Heart right ventricle (tissue), 16 donors: Measurements from ENCODE around the gene SRGAP2C. TPM values are rescaled to one million over a fixed set of nuclear protein-coding genes. Genes with fewer than 3 reads are reported as not detected.
A peak's percentile ranks its signal among the peaks of the same experiment; 100 is the strongest.

Experiments used
- ATAC-seq, 8 donors: fragments of 200-7000 bp; cut with Tn5 transposase; one replicate each; pipeline ENCODE4 v1.9.1; 2020; ENCODE audit warnings: mild to moderate bottlenecking in 8 of 8, moderate library complexity in 8 of 8, moderate number of reproducible peaks in 1 of 8
- DNase-seq, 2 donors: peaks; one replicate each; pipeline ENCODE4 v3.0.0-alpha.2; 2020
- H3K27ac ChIP-seq, 10 donors: fragments of 200-600 bp; sonication (generic) in 2 of 10; one replicate each; pipeline versions ENCODE4 v1.5.0 to v1.8.0; 2020 to 2022; ENCODE audit warnings: mild to moderate bottlenecking in 3 of 10
- H3K27me3 ChIP-seq, 7 donors: fragments of 200-600 bp; one replicate each; pipeline ENCODE4 v1.8.0; 2021 to 2022; ENCODE audit warnings: mild to moderate bottlenecking in 2 of 7
- H3K36me3 ChIP-seq, 9 donors: fragments of 200-600 bp; sonication (generic) in 1 of 9; one replicate each; pipeline versions ENCODE4 v1.5.0 to v1.8.0; 2020 to 2022; ENCODE audit warnings: mild to moderate bottlenecking in 2 of 9
- H3K4me1 ChIP-seq, 9 donors: fragments of 200-600 bp; sonication (generic) in 1 of 9; one replicate each; pipeline versions ENCODE4 v1.5.0 to v1.8.0; 2020 to 2022; ENCODE audit warnings: mild to moderate bottlenecking in 4 of 9
- H3K4me3 ChIP-seq, 10 donors: fragments of 200-600 bp; sonication (generic) in 2 of 10; one replicate each; pipeline versions ENCODE4 v1.5.0 to v1.8.0; 2020 to 2022; ENCODE audit warnings: mild to moderate bottlenecking in 7 of 10, moderate library complexity in 2 of 10
- H3K9me3 ChIP-seq, 11 donors: fragments of 200-600 bp in 10 of 11; sonication (generic) in 2 of 11; one replicate each; pipeline versions ENCODE4 v1.5.0 to v1.8.0; 2013 to 2022; ENCODE audit warnings: mild to moderate bottlenecking in 2 of 11, control low read depth in 1 of 11, moderate library complexity in 1 of 11
- WGBS, 2 donors: extraction: QIAGEN DNeasy Blood & Tissue Kit; methylation state at CpG; one replicate each; pipeline ENCODE4 v1.1.7; 2013; ENCODE audit warnings: inconsistent platforms in 1 of 2; 5-methylcytosine and 5-hydroxymethylcytosine counted together
- intact Hi-C, 10 donors: fragments of 100-400 bp; cut with DNase I; formaldehyde crosslinking; loops; one replicate each; pipeline versions ENCODE4 v1.11.1 to v1.14.2; 2022
- polyA plus RNA-seq, 2 donors: library from polyadenylated mRNA; stranded (reverse); fragments of 200-250 nt; gene quantifications; one replicate each; pipeline ENCODE4 v1.2.3, GENCODE V29; 2013
- total RNA-seq, 10 donors: library from RNA; stranded (reverse); fragmentation: NEBNext Ultra II Directional in 3 of 10; extraction: Animal tissue kit (Norgen Biotek cat#: 25700) in 3 of 10; gene quantifications; one replicate each; pipeline versions ENCODE4 v1.2.1 to v1.2.4, GENCODE V29; 2021 to 2023
- TF ChIP-seq, protein P1 (sequence below), 9 donors: fragments of 200-600 bp; sonication (generic) in 2 of 9; IDR thresholded peaks; one replicate each; pipeline versions ENCODE4 v1.5.0 to v1.8.0; 2021 to 2022; ENCODE audit warnings: antibody characterized with exemption in 9 of 9, mild to moderate bottlenecking in 5 of 9, moderate library complexity in 1 of 9
- donor health status: Arrhythmogenic right ventricular cardiomyopathy.
- donor health status: ischemic (EF 13 %, LVEDD 7.1; RV severe dilation, severe dysfunction).
- donor health status: healthy with polysubstance abuse.
- donor health status: DM: no; HTN: yes; CAD: no.
- donor health status: DM: no; HTN: no; CAD: no.
- donor health status: ischemic (EF 25% LVEDD 6.9; RV normal size, moderate dysfunction).
- donor health status: ischemic (EF 25% LVEDD 5.7; RV mildly dilated, moderate dysfunction).
- donor health status: healthy.
- donor health status: DM: yes; HTN: yes; CAD: no.
- donor health status: Ischemic cardiomyopathy.
- donor health status: ischemic (EF 35%, LVEDD 5.7; RV mildly dilated, moderate dysfunction).
- donor health status: nonischemic (EF 11% LVEDD 7.7; RV severe dilation, severe dysfunction).
- donor health status: DM: yes; HTN: yes; CAD: no.
- donor health status: PGD.
- donor health status: ischemic (EF 29% LVEDD 5.4; RV normal size, mild dysfunction).
- donor health status: nonischemic (EF 23%, LVEDD 6.1; RV moderate dilation, normal function).

Gene SRGAP2C
- total and polyA plus RNA-seq, 12 donors: 3.3 to 13.4 (median 9.5) TPM

DNA sequence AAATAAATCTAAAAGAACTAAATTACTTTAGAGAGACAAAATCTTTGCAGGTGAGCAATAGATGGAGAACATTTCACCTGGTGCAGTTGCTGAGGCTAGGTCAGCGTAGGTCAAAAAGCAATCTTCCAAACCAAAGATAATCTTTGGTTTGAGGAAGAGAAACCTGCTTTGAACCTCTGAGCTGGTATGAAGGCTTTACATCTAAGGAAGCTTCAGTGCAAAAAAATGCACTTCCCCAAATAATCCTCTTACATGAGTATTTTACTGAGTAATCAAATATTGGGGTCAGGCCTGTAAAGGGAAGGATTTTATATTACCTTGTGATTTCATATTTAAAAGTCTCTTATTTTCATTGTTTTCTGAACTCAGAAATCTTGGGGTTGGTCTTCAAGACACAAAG lies 223.6 kb downstream of the SRGAP2C start:
- Histone ChIP-seq H3K4me1 (no peaks in the 10 kb centered on the region), H3K27ac (no peak overlapping the region), H3K36me3 (no peaks in the 10 kb centered on the region), H3K27me3 (no peaks in the 10 kb centered on the region), H3K9me3 (peaks cover 0 to 6% (median 0%) of the 10 kb centered on the region in 11 donors), H3K4me3 (no peak overlapping the region)
- ATAC-seq (no peak), DNase-seq (no peak)
- intact Hi-C loops: no loop called here
- WGBS, 2 donors: 93% methylated on average over 1 of the region's 1 CpG
- TF ChIP-seq, protein P1, sequence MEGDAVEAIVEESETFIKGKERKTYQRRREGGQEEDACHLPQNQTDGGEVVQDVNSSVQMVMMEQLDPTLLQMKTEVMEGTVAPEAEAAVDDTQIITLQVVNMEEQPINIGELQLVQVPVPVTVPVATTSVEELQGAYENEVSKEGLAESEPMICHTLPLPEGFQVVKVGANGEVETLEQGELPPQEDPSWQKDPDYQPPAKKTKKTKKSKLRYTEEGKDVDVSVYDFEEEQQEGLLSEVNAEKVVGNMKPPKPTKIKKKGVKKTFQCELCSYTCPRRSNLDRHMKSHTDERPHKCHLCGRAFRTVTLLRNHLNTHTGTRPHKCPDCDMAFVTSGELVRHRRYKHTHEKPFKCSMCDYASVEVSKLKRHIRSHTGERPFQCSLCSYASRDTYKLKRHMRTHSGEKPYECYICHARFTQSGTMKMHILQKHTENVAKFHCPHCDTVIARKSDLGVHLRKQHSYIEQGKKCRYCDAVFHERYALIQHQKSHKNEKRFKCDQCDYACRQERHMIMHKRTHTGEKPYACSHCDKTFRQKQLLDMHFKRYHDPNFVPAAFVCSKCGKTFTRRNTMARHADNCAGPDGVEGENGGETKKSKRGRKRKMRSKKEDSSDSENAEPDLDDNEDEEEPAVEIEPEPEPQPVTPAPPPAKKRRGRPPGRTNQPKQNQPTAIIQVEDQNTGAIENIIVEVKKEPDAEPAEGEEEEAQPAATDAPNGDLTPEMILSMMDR (IDR thresholded peaks at IDR 0.05): no peak

DNA sequence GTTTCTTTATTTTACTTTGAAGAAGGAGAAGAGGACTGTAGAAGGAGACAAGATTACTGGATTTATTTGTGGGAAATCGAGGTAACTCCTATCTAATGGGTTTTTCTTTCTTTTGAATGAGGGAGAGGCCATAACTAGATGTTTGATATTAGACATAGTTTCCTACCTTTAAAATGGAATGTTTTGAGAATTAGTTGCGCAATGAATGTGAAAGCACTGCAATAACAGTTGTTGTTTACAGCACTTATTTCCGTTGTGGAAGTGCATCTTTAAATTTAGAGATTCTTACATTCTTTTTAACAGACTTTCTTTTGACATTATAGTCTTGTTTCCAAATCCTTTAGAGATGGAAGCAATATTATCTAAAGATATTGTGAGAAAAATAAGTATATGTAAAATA lies 229.0 kb downstream of the SRGAP2C start:
- Histone ChIP-seq H3K27ac (no peak overlapping the region), H3K4me3 (no peak overlapping the region), H3K36me3 (no peaks in the 10 kb centered on the region), H3K9me3 (no peaks in the 10 kb centered on the region), H3K4me1 (peaks cover 0 to 17% (median 0%) of the 10 kb centered on the region in 9 donors), H3K27me3 (no peaks in the 10 kb centered on the region)
- ATAC-seq: no peak
- 92 to 93% methylated on average over 3 of the region's 3 CpGs for WGBS, 2 donors
- TF ChIP-seq, protein P1 (IDR thresholded peaks at IDR 0.05): no peak
- intact Hi-C loops: no loop called here
- no peak for DNase-seq

DNA sequence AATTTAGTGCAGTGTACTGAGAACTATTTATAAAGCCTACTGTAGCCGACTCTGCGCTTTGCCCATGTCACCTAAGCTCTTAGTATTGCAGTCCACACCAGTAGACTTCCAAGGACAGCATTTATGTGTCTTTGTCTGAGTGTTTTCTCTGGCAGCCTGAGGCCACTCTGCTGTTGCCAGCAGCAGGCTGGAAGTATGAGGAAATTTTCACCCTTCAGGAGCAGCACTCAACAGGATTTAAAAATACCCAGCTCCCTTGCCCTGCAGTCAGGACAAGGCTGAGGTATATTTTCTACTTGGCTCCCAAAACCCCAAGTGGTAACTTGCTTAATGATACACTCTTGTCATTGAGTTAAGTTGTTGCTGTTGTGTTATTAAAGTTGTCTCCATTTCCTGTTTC lies 230.1 kb downstream of the SRGAP2C start:
- H3K36me3 ChIP-seq: no peaks in the 10 kb centered on the region

DNA sequence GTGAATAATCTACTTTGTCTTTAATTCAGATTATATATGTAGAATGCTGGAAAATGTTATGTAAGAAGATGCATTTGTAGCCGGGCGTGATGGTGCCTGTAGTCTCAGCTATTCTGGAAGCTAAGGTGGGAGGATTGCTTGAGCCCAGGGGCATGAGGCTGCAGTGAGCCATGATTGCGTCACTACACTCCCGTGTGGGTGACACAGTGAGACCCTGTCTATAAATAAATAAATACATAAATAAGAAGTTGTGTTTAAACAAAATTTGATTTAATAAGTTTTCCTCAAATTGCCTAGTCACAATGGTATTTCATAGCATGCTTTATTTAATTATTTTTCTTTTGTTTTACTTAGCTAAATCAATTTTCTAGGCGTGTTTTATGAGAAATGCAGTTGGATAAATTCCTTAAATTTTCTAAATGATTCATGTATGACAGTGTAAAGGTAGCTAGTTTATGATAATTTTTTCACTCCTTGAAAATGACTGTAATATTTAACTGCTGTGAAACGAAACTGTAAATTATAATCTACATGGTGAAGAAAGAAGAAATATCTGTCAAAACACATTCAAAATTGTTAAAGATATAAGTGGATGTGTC lies 232.6 kb downstream of the SRGAP2C start:
- H3K4me3 ChIP-seq: no peak overlapping the region
- peaks cover 0 to 17% (median 0%) of the 10 kb centered on the region in 9 donors for H3K4me1 ChIP-seq
- H3K27me3 ChIP-seq: no peaks in the 10 kb centered on the region
- TF ChIP-seq, protein P1 (IDR thresholded peaks at IDR 0.05): no peak
- ATAC-seq (no peak), DNase-seq (no peak)
- no peaks in the 10 kb centered on the region for H3K36me3 ChIP-seq
- intact Hi-C loops: no loop called here
- H3K27ac ChIP-seq: no peak overlapping the region
- no peaks in the 10 kb centered on the region for H3K9me3 ChIP-seq
- 93 to 94% methylated on average over 6 of the region's 6 CpGs for WGBS, 2 donors

More for the DNA sequence above, 230.1 kb downstream of the SRGAP2C start:
- 33 to 53% methylated on average over 2 of the region's 2 CpGs for WGBS, 2 donors
- ATAC-seq: peak; percentile 88 to 100 (median 93)
- H3K27ac ChIP-seq: peak overlapping the region in 8 of 10 donors; percentile 5 to 76 (median 20)
- TF ChIP-seq, protein P1 (IDR thresholded peaks at IDR 0.05): no peak
- H3K4me1 ChIP-seq: peaks cover 0 to 17% (median 0%) of the 10 kb centered on the region in 9 donors
- peak; percentile 14 to 28 for DNase-seq
- no peaks in the 10 kb centered on the region for H3K9me3 ChIP-seq
- intact Hi-C loops: no loop called here
- no peaks in the 10 kb centered on the region for H3K27me3 ChIP-seq
- peak overlapping the region in 1 of 10 donors; percentile 10 for H3K4me3 ChIP-seq
